GM21390 (cell line): Measurements from ENCODE around the gene EPB41L4A.

ENCODE experiments used
- ATAC-seq: cut with Tn5 transposase; IDR thresholded peaks from one replicate; pipeline ENCODE4 v1.9.1; 2021; ENCODE audit not compliant: unreplicated experiment

EPB41L4A gene

DNA sequence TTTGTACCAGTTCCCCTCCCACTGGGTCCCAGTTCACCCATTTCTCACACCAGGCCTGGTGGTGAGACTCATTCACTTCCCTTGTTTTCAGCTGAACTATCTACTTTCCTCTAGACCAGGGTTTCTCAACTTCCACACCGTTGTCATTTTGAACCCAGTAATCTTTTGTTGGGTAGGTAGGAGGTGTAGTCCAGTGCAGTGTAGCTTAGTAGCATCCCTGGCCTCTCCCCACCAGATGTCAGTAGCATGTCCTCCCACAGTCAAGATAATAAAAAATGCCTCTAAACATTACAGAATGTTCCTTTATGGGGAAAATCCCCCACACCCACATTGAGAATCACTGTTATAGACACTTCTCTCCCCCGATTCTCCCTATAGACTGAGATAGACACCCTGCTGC lies 299.1 kb downstream of the EPB41L4A start:
- no peak for ATAC-seq

DNA sequence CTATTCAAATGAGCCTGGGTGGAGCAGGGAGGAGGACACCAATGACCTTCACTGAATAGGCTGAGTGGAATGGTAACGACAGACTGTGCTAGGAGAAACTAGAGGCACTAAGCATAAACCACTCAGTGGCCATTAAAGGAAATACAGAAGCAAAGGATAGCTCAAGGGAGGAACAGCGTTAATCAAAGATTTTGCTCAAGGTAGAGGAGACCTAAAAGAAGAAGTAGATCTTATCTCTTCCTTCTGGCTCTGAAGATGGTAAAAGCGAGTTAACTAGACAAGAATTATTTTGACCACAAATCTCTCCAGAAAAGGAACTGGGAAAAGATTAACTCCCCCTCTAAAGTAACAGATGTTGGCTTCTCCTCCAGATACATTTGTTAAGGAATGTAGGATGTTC lies 299.6 kb downstream of the EPB41L4A start:
- ATAC-seq: no peak

DNA sequence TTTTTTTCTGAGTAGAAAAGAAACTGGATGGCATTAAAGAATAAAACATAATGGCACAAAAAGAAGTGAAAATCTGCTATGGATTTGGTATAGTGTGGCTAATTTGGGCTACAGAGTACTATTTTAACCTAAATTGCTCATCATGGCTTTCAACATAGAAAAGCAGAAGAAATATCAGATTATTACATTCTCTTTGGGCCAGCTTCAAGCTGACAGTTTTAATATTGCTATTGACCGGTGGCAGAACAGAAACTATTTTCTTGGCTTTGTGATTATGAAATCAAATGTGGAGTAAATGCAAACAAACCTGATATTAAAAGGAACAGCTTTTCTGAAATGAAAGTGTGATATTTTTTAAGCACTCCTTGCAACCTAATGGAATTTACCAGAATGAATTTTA lies 301.5 kb downstream of the EPB41L4A start:
- no peak for ATAC-seq

DNA sequence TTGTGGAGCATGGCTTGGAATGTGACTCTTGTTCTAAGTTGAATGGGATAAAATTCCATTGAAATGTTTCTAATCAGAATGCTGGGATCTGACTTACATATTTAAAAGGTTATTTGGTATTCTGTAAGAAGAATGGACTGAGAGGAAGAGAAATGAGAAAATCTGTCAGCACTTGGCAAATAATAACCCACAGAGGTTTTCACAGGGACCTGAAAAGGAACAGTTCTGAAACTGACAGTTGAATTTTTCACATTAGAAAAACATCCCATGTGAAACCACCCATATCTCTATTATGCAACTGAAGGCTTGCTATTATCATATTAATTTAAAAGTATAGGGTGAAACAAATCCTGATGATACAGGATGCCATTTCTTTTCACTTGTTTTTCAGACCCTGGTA lies 302.7 kb downstream of the EPB41L4A start:
- peak; percentile 85 for ATAC-seq

DNA sequence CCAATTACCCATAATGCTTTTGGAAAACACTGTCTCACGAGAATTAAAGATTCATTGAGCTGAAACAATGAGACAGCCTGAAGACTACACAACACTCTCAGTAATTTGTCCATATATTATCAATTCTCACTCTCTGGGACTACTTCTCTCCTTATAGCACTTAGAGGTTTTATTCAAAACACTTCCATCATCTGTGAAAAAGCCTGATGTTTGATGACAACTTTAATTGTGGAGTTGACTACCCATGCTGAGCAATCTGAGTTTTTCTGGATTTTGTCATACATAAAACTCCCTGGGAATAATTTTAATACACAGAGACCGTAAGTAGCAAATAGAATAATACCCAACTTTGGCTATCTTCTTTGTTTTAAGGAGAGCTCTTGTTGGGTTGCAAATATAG lies 305.5 kb downstream of the EPB41L4A start:
- no peak for ATAC-seq
